Fibroblast of pulmonary artery (primary cell): Measurements from ENCODE around the gene FAH.

Experiments used
- DNase-seq: peaks from one replicate; pipeline ENCODE4 v3.0.0-alpha.2; 2010; ENCODE audit warnings: low read depth
- H3K4me3 ChIP-seq: replicated peaks from 2 replicates; pipeline ENCODE4 v1.5.1; 2011; ENCODE audit warnings: low read depth, mild to moderate bottlenecking, control low read depth, low read length, moderate library complexity
- CTCF ChIP-seq: IDR thresholded peaks from 2 replicates; pipeline ENCODE4 v1.5.1; 2011; ENCODE audit warnings: mild to moderate bottlenecking, control low read depth, low read length, inconsistent platforms; ENCODE audit errors: missing control alignments

The FAH gene

GRCh38 chr15:80231371-80231770 lies 78.6 kb downstream of the FAH start:
- no peak for DNase-seq
- H3K4me3 ChIP-seq = no peak overlapping the region
- TF ChIP-seq CTCF = no peak

- no peak overlapping the region for H3K4me3 ChIP-seq
- no peak for DNase-seq
- no peak for TF ChIP-seq CTCF
Observed at GRCh38 chr15:80233581-80233980, 80.8 kb downstream of the FAH start.

- H3K4me3 ChIP-seq = no peak overlapping the region
- TF ChIP-seq CTCF = peak; percentile 54
- DNase-seq = peak; percentile 50
Observed at GRCh38 chr15:80234883-80235282, 82.1 kb downstream of the FAH start.
